HG03066 (cell line): ENCODE results near the gene TUT4.

Source experiments
- ATAC-seq: cut with Tn5 transposase; IDR thresholded peaks from one replicate; pipeline ENCODE4 v1.9.1; 2021; ENCODE audit warnings: low read depth; ENCODE audit not compliant: unreplicated experiment

Gene TUT4

GRCh38 chr1:52534928-52535764, 17.7 kb downstream of the TUT4 start:
- ATAC-seq: no peak

GRCh38 chr1:52533713-52534112, 19.2 kb downstream of the TUT4 start:
- ATAC-seq: no peak

GRCh38 chr1:52532731-52533327, 20.1 kb downstream of the TUT4 start:
- ATAC-seq: no peak

- ATAC-seq: no peak
Measured at GRCh38 chr1:52532247-52532646, 20.6 kb downstream of the TUT4 start.

- ATAC-seq: no peak
Measured at GRCh38 chr1:52531249-52531872, 21.5 kb downstream of the TUT4 start.

GRCh38 chr1:52530563-52531144, 22.2 kb downstream of the TUT4 start:
- ATAC-seq: no peak

GRCh38 chr1:52523376-52523775, 29.5 kb downstream of the TUT4 start:
- no peak for ATAC-seq

- no peak for ATAC-seq
Measured at GRCh38 chr1:52520148-52520547, 32.7 kb downstream of the TUT4 start.

- no peak for ATAC-seq
Measured at GRCh38 chr1:52518962-52519361, 33.9 kb downstream of the TUT4 start.

- ATAC-seq: no peak
Measured at GRCh38 chr1:52511851-52512615, 40.9 kb downstream of the TUT4 start.

GRCh38 chr1:52511439-52511838, 41.5 kb downstream of the TUT4 start:
- ATAC-seq: no peak

GRCh38 chr1:52506920-52507546, 45.9 kb downstream of the TUT4 start:
- ATAC-seq: no peak

- ATAC-seq: no peak
Measured at GRCh38 chr1:52506349-52506748, 46.5 kb downstream of the TUT4 start.

GRCh38 chr1:52504720-52505119, 48.2 kb downstream of the TUT4 start:
- ATAC-seq: no peak

- no peak for ATAC-seq
Measured at GRCh38 chr1:52503706-52504105, 49.2 kb downstream of the TUT4 start.

GRCh38 chr1:52502789-52503188, 50.1 kb downstream of the TUT4 start:
- ATAC-seq: no peak

GRCh38 chr1:52487632-52488031, 65.3 kb downstream of the TUT4 start:
- no peak for ATAC-seq

- no peak for ATAC-seq
Measured at GRCh38 chr1:52482326-52483004, 70.4 kb downstream of the TUT4 start.

GRCh38 chr1:52479076-52479475, 73.8 kb downstream of the TUT4 start:
- ATAC-seq: no peak

- ATAC-seq: no peak
Measured at GRCh38 chr1:52477876-52478275, 75.0 kb downstream of the TUT4 start.
